Esophagus muscularis mucosa (tissue), 3 donors: ENCODE results near the gene PAX4.

Source experiments
- POLR2A ChIP-seq: fragments of 450-650 bp; IDR thresholded peaks from one replicate; pipeline ENCODE4 v1.6.1; 2017; ENCODE audit warnings: antibody characterized with exemption, moderate library complexity, mild to moderate bottlenecking, low read depth
- POLR2AphosphoS5 ChIP-seq, 2 donors: sonication (generic); formaldehyde crosslinking; IDR thresholded peaks; one replicate each; pipeline ENCODE4 v1.6.1; 2017; ENCODE audit warnings: antibody characterized with exemption in 2 of 2
- TF ChIP-seq, protein P1 (sequence below), 3 experiments: fragments of 200-600 bp in 2 of 3; fragments of 450-650 bp in 1 of 3; sonication (generic) in 2 of 3; IDR thresholded peaks; one replicate each; pipeline ENCODE4 v1.5.1; 2017 to 2019; ENCODE audit warnings: antibody characterized with exemption in 3 of 3, mild to moderate bottlenecking in 2 of 3, moderate library complexity in 1 of 3

DNA sequence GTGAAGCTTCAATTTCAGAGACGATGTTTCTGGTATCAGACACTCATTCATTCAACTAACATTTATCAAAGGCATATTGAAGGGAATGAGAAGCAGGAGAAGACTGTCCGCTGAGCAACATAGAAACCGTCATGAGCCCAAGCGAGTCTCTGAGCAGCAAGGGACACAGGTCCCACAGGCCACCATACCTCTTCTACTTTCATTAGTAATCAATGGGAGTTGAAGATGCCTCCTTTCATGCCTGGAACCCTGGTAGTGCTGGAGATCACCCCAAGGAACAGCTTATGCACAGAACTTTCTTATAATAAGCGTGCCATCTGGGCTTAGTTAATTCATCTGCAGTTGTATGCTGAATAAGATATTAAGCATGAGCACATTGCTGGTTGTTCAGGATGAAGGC is 1.2 kb downstream of the PAX4 start:
- TF ChIP-seq, protein P1, sequence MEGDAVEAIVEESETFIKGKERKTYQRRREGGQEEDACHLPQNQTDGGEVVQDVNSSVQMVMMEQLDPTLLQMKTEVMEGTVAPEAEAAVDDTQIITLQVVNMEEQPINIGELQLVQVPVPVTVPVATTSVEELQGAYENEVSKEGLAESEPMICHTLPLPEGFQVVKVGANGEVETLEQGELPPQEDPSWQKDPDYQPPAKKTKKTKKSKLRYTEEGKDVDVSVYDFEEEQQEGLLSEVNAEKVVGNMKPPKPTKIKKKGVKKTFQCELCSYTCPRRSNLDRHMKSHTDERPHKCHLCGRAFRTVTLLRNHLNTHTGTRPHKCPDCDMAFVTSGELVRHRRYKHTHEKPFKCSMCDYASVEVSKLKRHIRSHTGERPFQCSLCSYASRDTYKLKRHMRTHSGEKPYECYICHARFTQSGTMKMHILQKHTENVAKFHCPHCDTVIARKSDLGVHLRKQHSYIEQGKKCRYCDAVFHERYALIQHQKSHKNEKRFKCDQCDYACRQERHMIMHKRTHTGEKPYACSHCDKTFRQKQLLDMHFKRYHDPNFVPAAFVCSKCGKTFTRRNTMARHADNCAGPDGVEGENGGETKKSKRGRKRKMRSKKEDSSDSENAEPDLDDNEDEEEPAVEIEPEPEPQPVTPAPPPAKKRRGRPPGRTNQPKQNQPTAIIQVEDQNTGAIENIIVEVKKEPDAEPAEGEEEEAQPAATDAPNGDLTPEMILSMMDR (IDR thresholded peaks at IDR 0.05), result no peak
- no peak for TF ChIP-seq POLR2A
- no peak for TF ChIP-seq POLR2AphosphoS5 (IDR thresholded peaks at IDR 0.05)
